Suprapubic skin (tissue), 4 donors: ENCODE measurements around the gene RBM34. TPM values are rescaled to one million over a fixed set of nuclear protein-coding genes. Genes with fewer than 3 reads are reported as not detected.
"Not testable (repeated sequence)": the region's sequence is repeated elsewhere in the genome, so short reads cannot be mapped to it uniquely, and the experiment has no call there.

Experiments
- DNase-seq, 2 donors: peaks; one replicate each; pipeline ENCODE4 v3.0.0-alpha.2; 2019; ENCODE audit warnings: low spot score in 2 of 2
- H3K27ac ChIP-seq: fragments of 200-600 bp; sonication (generic); one replicate; pipeline ENCODE4 v1.5.1; 2019
- H3K27me3 ChIP-seq: fragments of 200-600 bp; sonication (generic); one replicate; pipeline ENCODE4 v1.5.1; 2019
- H3K36me3 ChIP-seq: fragments of 200-600 bp; sonication (generic); one replicate; pipeline ENCODE4 v1.5.1; 2019
- H3K4me1 ChIP-seq: fragments of 200-600 bp; sonication (generic); one replicate; pipeline ENCODE4 v1.5.1; 2019
- H3K4me3 ChIP-seq: fragments of 200-600 bp; sonication (generic); one replicate; pipeline ENCODE4 v1.5.1; 2019; ENCODE audit warnings: mild to moderate bottlenecking
- H3K9me3 ChIP-seq: fragments of 200-600 bp; sonication (generic); one replicate; pipeline ENCODE4 v1.5.1; 2019
- EP300 ChIP-seq: sonication (generic); formaldehyde crosslinking; IDR thresholded peaks from one replicate; pipeline ENCODE4 v1.6.1; 2017; ENCODE audit warnings: antibody characterized with exemption
- POLR2A ChIP-seq, 2 donors: fragments of 450-650 bp; IDR thresholded peaks; one replicate each; pipeline ENCODE4 v1.6.1; 2017; ENCODE audit warnings: antibody characterized with exemption in 2 of 2, mild to moderate bottlenecking in 2 of 2, moderate library complexity in 2 of 2
- POLR2AphosphoS5 ChIP-seq, 3 donors: sonication (generic); formaldehyde crosslinking; IDR thresholded peaks; one replicate each; pipeline ENCODE4 v1.6.1; 2017; ENCODE audit warnings: antibody characterized with exemption in 3 of 3
- WGBS: methylation state at CpG from one replicate; pipeline ENCODE4 v1.1.5; 2018; 5-methylcytosine and 5-hydroxymethylcytosine counted together
- total RNA-seq, 4 donors: library from RNA; depleted of rRNA; stranded (reverse); fragments of >200 nt; gene quantifications; one replicate each; pipeline ENCODE4 v1.1.0, GENCODE V29; 2016
- TF ChIP-seq, protein P1 (sequence below), 2 donors: fragments of 200-600 bp in 1 of 2; fragments of 450-650 bp in 1 of 2; sonication (generic) in 1 of 2; IDR thresholded peaks; one replicate each; pipeline ENCODE4 v1.5.1; 2016 to 2019; ENCODE audit warnings: antibody characterized with exemption in 2 of 2, mild to moderate bottlenecking in 1 of 2, moderate library complexity in 1 of 2

Gene RBM34
- total RNA-seq: 10 to 100 TPM; 35.2 to 75.9 (median 51.2) TPM

DNA sequence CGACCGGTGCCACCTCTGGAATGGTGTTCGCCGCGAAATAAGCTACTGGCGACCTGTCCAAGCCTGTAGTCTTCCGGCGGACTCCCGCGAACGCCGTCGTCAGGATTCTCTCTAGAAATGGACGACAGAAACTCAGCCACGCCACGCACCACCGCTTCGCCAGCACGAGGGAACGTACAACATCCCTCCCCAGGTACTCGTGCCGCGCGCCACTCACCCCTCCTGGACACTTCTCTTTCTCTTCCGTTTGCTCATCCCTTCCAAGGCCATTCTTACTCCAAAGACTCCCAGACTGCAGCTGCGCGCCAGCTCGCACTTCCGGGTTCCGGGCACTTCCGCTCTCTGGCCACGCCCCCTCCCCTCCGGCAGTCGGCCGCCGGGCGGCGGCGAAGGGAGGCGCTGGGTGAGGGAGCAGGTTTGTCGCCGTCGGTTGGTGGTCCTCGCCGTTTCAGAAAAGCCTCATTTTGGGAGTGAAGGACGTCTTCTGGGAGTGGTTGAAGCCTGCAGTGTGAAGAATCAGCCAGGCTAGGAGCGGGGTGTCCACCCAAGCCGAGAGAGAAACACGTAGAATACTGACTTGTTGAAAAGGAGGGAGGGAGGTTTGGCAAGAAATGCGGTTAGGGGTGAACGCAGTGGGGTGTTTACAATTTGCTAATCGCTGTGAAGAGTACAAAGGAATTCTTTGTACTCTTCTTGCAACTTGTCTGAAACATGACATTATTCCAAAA, at the start of gene RBM34:
RBM34 (minus strand) TSS at position 294 of the 728 bp plus-strand sequence; CDS start at position 270, 24 bp downstream.
- under 1% methylated on average over 43 of the region's 52 CpGs for WGBS
- Histone ChIP-seq H3K27me3 (no peaks in the 10 kb centered on the region), H3K4me1 (peaks cover 24% of the 10 kb centered on the region), H3K4me3 (peak within 1 kb of the TSS; percentile 70), H3K27ac (peak within 1 kb of the TSS; percentile 91), H3K36me3 (peaks cover 28% of the 10 kb centered on the region), H3K9me3 (no peaks in the 10 kb centered on the region)
- TF ChIP-seq POLR2AphosphoS5 (IDR thresholded peaks at IDR 0.05) (peak in 2 of 3 donors; percentile 71 to 85), POLR2A (IDR thresholded peaks at IDR 0.05) (peak; percentile 76 to 96), EP300 (no peak)
- TF ChIP-seq, protein P1, sequence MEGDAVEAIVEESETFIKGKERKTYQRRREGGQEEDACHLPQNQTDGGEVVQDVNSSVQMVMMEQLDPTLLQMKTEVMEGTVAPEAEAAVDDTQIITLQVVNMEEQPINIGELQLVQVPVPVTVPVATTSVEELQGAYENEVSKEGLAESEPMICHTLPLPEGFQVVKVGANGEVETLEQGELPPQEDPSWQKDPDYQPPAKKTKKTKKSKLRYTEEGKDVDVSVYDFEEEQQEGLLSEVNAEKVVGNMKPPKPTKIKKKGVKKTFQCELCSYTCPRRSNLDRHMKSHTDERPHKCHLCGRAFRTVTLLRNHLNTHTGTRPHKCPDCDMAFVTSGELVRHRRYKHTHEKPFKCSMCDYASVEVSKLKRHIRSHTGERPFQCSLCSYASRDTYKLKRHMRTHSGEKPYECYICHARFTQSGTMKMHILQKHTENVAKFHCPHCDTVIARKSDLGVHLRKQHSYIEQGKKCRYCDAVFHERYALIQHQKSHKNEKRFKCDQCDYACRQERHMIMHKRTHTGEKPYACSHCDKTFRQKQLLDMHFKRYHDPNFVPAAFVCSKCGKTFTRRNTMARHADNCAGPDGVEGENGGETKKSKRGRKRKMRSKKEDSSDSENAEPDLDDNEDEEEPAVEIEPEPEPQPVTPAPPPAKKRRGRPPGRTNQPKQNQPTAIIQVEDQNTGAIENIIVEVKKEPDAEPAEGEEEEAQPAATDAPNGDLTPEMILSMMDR (IDR thresholded peaks at IDR 0.05): peak in 1 of 2 donors; percentile 16
- peak; percentile 93 to 95 for DNase-seq

- no peak for DNase-seq
- H3K9me3 ChIP-seq: no peaks in the 10 kb centered on the region
- H3K4me1 ChIP-seq: no peaks in the 10 kb centered on the region
- H3K27me3 ChIP-seq: no peaks in the 10 kb centered on the region
- H3K27ac ChIP-seq: no peak overlapping the region
- peaks cover 45% of the 10 kb centered on the region for H3K36me3 ChIP-seq
- WGBS: 87% methylated on average over 2 of the region's 2 CpGs
- TF ChIP-seq POLR2AphosphoS5 (IDR thresholded peaks at IDR 0.05): no peak
- TF ChIP-seq POLR2A (IDR thresholded peaks at IDR 0.05): no peak
- TF ChIP-seq, protein P1 (IDR thresholded peaks at IDR 0.05): no peak
- no peak for TF ChIP-seq EP300
- no peak overlapping the region for H3K4me3 ChIP-seq
Measured at GRCh38 chr1:235207209-235207565, 46.1 kb upstream of the RBM34 start.

DNA sequence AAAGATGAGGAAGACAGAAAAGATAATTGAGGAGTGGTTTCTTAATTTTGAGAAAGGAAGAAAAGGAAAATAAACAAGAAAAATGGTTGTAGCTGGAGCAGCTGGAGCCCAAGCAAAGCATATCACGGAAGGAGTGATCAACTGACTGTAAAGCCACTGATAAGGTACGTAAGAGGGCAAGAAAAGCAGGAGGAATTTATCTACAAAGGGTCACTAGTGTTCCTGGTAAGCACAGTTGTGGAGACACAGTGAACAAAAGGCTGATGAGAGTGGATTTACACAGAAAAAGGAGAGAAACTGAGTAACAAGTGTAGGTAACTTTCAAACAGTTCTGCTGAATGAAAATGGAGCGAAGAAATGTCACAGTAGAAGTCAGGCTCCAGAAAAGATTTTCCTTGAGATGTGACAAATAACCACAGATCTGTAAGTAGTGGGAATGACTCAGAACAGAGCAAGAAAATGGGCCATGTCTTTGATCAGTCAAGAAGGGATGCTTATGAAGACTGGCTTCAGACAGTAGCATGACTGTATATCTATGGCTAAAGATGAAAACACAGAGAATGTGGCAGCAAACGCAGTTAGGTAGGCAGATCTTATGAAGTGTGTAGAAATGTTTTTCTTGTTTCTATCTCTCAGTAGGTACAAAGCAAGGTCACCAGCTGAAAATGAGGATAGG, 45.6 kb upstream of the RBM34 start:
- H3K4me1 ChIP-seq: no peaks in the 10 kb centered on the region
- WGBS: 90% methylated on average over 4 of the region's 4 CpGs
- no peak for DNase-seq

GRCh38 chr1:235205687-235206086, 44.6 kb upstream of the RBM34 start:
- TF ChIP-seq POLR2AphosphoS5 (IDR thresholded peaks at IDR 0.05) (no peak), EP300 (no peak)
- TF ChIP-seq, protein P1 (IDR thresholded peaks at IDR 0.05): no peak
- no peak for DNase-seq
- Histone ChIP-seq H3K9me3 (no peaks in the 10 kb centered on the region), H3K4me1 (no peaks in the 10 kb centered on the region), H3K36me3 (peaks cover 37% of the 10 kb centered on the region), H3K27ac (no peak overlapping the region), H3K4me3 (no peak overlapping the region), H3K27me3 (no peaks in the 10 kb centered on the region)
- 96% methylated on average over 3 of the region's 3 CpGs for WGBS

More for the DNA sequence above, 45.6 kb upstream of the RBM34 start:
- TF ChIP-seq, protein P1 (IDR thresholded peaks at IDR 0.05): no peak
- TF ChIP-seq POLR2A (IDR thresholded peaks at IDR 0.05): no peak
- no peak for TF ChIP-seq EP300
- no peak for TF ChIP-seq POLR2AphosphoS5 (IDR thresholded peaks at IDR 0.05)
- Histone ChIP-seq H3K27me3 (no peaks in the 10 kb centered on the region), H3K9me3 (no peaks in the 10 kb centered on the region), H3K27ac (no peak overlapping the region), H3K36me3 (peaks cover 40% of the 10 kb centered on the region), H3K4me3 (no peak overlapping the region)

DNA sequence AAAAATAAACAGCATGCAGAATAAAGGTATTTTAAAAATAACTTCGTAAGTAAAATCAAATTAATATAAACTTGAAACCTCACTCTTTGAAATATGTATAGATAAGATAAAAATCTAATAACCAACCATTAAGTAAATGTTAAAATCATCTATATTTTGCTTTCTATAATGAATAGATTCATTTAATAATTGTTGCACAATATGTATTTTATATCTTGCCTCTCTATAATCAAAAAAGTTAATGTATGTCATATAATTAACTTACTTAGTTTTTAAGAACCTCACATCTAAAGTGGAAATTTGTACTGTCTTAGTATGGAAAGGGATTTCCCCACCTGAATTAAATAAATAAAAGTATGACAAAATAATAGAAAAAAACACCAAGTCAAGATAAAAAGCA, 42.4 kb upstream of the RBM34 start:
- Histone ChIP-seq H3K36me3 (peaks cover 22% of the 10 kb centered on the region), H3K4me3 (no peak overlapping the region), H3K27ac (no peak overlapping the region), H3K4me1 (peaks cover 5% of the 10 kb centered on the region), H3K27me3 (no peaks in the 10 kb centered on the region), H3K9me3 (no peaks in the 10 kb centered on the region)
- TF ChIP-seq, protein P1 (IDR thresholded peaks at IDR 0.05): no peak
- TF ChIP-seq EP300 (no peak), POLR2AphosphoS5 (IDR thresholded peaks at IDR 0.05) (no peak), POLR2A (IDR thresholded peaks at IDR 0.05) (no peak)
- WGBS: 93% methylated on average over 1 of the region's 1 CpG
- DNase-seq: no peak

GRCh38 chr1:235202447-235202846, 41.4 kb upstream of the RBM34 start:
- peaks cover 21% of the 10 kb centered on the region for H3K36me3 ChIP-seq
- DNase-seq, H3K27me3 ChIP-seq, H3K9me3 ChIP-seq, H3K4me3 ChIP-seq, H3K27ac ChIP-seq, H3K4me1 ChIP-seq: not testable (repeated sequence)
- 98% methylated on average over 5 of the region's 5 CpGs for WGBS
